ENCODE data around the gene UTP14C.
"Not testable (repeated sequence)": the region's sequence is repeated elsewhere in the genome, so short reads cannot be mapped to it uniquely, and the experiment has no call there.

Gene UTP14C

GRCh38 chr13:52053460-52053859, 29.0 kb downstream of the UTP14C start:
- no peaks in the 10 kb centered on the region for H4K20me1 ChIP-seq (ENCODE audit: control insufficient read depth, insufficient read depth, low read depth, low read length)
- TF ChIP-seq EZH2phosphoT487 (IDR thresholded peaks at IDR 0.05; ENCODE audit: borderline replicate concordance, low read length) (no peak), CTCF (IDR thresholded peaks at IDR 0.05; ENCODE audit: low read depth, low read length, poor library complexity, severe bottlenecking) (no peak)
- no peaks in the 10 kb centered on the region for H3K36me3 ChIP-seq (ENCODE audit: control insufficient read depth, low read length)
- H3K4me2 ChIP-seq (ENCODE audit: low read length) = no peak overlapping the region
- no peaks in the 10 kb centered on the region for H3K79me2 ChIP-seq (ENCODE audit: control insufficient read depth, low read length)
- H3K27ac ChIP-seq (ENCODE audit: low read depth, low read length) = no peak overlapping the region
- H3K4me3 ChIP-seq (ENCODE audit: low read length) = no peak overlapping the region
- no peaks in the 10 kb centered on the region for H3F3A ChIP-seq (ENCODE audit: control insufficient read depth, insufficient read depth)
- H3K27me3 ChIP-seq (ENCODE audit: control insufficient read depth, low read length) = no peaks in the 10 kb centered on the region
- H3K9me3 ChIP-seq (ENCODE audit: control insufficient read depth, insufficient read depth, low read length) = no peaks in the 10 kb centered on the region
- H3K9me2 ChIP-seq (replicated peaks; ENCODE audit: control insufficient read depth, low read length) = no peaks in the 10 kb centered on the region
- no peaks in the 10 kb centered on the region for H3K4me1 ChIP-seq (ENCODE audit: control insufficient read depth, low read length)

GRCh38 chr13:52061064-52061463, 36.6 kb downstream of the UTP14C start:
- not testable (repeated sequence) for H3K4me3 ChIP-seq (ENCODE audit: low read length); H4K20me1 ChIP-seq (ENCODE audit: control insufficient read depth, insufficient read depth, low read depth, low read length); H3K4me1 ChIP-seq (ENCODE audit: control insufficient read depth, low read length); H3K9me3 ChIP-seq (ENCODE audit: control insufficient read depth, insufficient read depth, low read length); H3F3A ChIP-seq (ENCODE audit: control insufficient read depth, insufficient read depth); H3K27me3 ChIP-seq (ENCODE audit: control insufficient read depth, low read length); H3K79me2 ChIP-seq (ENCODE audit: control insufficient read depth, low read length); H3K27ac ChIP-seq (ENCODE audit: low read depth, low read length); H3K36me3 ChIP-seq (ENCODE audit: control insufficient read depth, low read length); H3K9me2 ChIP-seq (replicated peaks; ENCODE audit: control insufficient read depth, low read length); H3K4me2 ChIP-seq (ENCODE audit: low read length)

DNA sequence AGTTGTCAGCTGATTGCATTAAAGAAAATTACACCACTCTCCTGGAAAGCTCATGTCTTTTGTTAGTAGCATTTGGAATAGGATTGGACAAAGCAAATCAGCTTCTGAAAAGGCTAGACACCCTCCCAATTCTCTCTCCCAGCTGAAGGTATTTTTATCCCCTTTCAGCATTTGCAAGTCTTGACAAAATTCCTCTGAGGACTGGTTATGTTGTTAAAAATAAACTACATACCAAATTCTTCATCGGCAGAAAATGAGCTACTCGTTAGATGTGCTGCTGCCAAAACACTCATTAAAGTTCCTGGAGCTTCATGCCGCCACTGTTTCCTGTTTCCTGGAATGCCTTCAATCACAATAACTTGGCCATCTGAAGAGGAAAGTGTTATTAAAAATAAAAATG, 37.1 kb downstream of the UTP14C start:
- Histone ChIP-seq H3F3A (ENCODE audit: control insufficient read depth, insufficient read depth) (no peaks in the 10 kb centered on the region), H3K4me2 (ENCODE audit: low read length) (no peak overlapping the region), H3K9me3 (ENCODE audit: control insufficient read depth, insufficient read depth, low read length) (no peaks in the 10 kb centered on the region), H3K4me1 (ENCODE audit: control insufficient read depth, low read length) (no peaks in the 10 kb centered on the region), H3K9me2 (replicated peaks; ENCODE audit: control insufficient read depth, low read length) (no peaks in the 10 kb centered on the region), H3K4me3 (ENCODE audit: low read length) (no peak overlapping the region), H4K20me1 (ENCODE audit: control insufficient read depth, insufficient read depth, low read depth, low read length) (no peaks in the 10 kb centered on the region), H3K27me3 (ENCODE audit: control insufficient read depth, low read length) (no peaks in the 10 kb centered on the region), H3K27ac (ENCODE audit: low read depth, low read length) (no peak overlapping the region), H3K79me2 (ENCODE audit: control insufficient read depth, low read length) (no peaks in the 10 kb centered on the region), H3K36me3 (ENCODE audit: control insufficient read depth, low read length) (no peaks in the 10 kb centered on the region)
- TF ChIP-seq EZH2phosphoT487 (IDR thresholded peaks at IDR 0.05; ENCODE audit: borderline replicate concordance, low read length) (no peak), CTCF (IDR thresholded peaks at IDR 0.05; ENCODE audit: low read depth, low read length, poor library complexity, severe bottlenecking) (no peak)

DNA sequence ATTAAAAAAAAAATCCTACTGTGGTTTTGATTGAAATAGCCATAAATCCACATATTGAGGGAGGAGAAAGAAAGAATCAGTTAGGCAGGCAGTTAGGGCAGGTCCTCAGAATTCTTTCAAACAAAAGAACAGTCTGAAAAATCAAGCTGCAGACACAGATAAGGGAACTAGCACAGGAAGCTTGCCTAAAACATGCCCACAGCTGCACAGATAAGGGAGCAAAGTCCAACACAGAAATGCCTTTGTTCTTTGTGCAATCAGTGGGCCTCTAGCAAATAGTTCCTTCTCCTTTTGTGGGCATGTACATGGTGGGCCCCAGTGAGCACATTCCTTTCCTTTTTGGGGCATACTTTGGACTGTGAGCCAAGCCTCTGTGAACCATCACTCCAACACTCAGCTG, 42.7 kb downstream of the UTP14C start:
- peaks cover 11% of the 10 kb centered on the region for H3K9me3 ChIP-seq (ENCODE audit: control insufficient read depth, insufficient read depth, low read length)
- H3K9me2 ChIP-seq (replicated peaks; ENCODE audit: control insufficient read depth, low read length) = no peaks in the 10 kb centered on the region
- no peaks in the 10 kb centered on the region for H3K4me1 ChIP-seq (ENCODE audit: control insufficient read depth, low read length)
- TF ChIP-seq EZH2phosphoT487 (IDR thresholded peaks at IDR 0.05; ENCODE audit: borderline replicate concordance, low read length) = no peak
- no peak for TF ChIP-seq CTCF (IDR thresholded peaks at IDR 0.05; ENCODE audit: low read depth, low read length, poor library complexity, severe bottlenecking)
- H3K27me3 ChIP-seq (ENCODE audit: control insufficient read depth, low read length) = peaks cover under 1% of the 10 kb centered on the region; the same call in 1 of the 2 replicates
- H3K27ac ChIP-seq (ENCODE audit: low read depth, low read length) = no peak overlapping the region
- no peaks in the 10 kb centered on the region for H3K36me3 ChIP-seq (ENCODE audit: control insufficient read depth, low read length)
- no peak overlapping the region for H3K4me2 ChIP-seq (ENCODE audit: low read length)
- H4K20me1 ChIP-seq (ENCODE audit: control insufficient read depth, insufficient read depth, low read depth, low read length) = no peaks in the 10 kb centered on the region
- H3F3A ChIP-seq (ENCODE audit: control insufficient read depth, insufficient read depth) = no peaks in the 10 kb centered on the region
- H3K79me2 ChIP-seq (ENCODE audit: control insufficient read depth, low read length) = no peaks in the 10 kb centered on the region
- H3K4me3 ChIP-seq (ENCODE audit: low read length) = no peak overlapping the region
